OCI-M2 (cell line): Measurements from ENCODE around the gene WDR35.

Experiments used
- DNase-seq: peaks from one replicate; lab custom pipeline; 2025; ENCODE audit not compliant: unreplicated experiment; lab: John Stamatoyannopoulos, UW

Gene WDR35

DNA sequence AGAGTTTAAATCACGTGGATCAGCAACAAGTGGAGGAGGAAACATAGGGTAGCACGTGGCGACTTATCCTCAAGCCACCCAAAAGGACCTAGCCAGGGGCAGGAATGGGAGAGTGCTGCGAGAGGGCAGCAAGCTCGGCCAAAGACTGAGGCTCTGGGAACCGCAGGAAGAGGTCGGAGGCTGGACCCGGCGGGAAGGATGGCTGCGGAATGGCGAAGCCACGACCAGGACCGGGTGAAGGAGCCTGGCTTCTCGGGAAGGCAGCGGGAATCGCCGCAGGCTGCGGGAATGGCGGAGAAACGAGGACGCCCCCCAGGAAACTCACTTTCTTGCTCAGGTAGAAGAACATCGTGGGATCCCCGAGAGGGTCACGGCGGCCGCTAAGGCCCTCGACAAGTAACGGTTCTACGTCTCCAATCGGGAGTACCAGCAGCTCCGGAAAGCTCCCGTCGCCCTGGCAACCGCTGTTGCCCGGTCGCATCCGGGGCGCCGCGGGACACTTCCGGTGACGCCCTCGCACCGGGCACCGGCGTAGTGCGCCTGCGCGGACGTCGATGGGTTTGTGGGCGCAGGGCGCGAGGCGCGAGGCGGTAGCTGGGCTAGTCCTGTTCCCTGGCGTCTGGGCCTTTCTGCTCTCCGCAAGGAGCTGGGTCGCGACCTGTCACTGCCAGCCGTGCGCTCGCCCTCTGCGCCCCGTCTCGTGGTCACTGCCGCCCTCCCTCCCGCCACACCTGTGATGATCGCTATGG is at the start of gene WDR35:
Gene WDR35 (minus strand): TSS at position 439 of the 749 bp plus-strand sequence. CDS start 90 bp downstream, at position 349.
- peak; percentile 21 for DNase-seq

DNA sequence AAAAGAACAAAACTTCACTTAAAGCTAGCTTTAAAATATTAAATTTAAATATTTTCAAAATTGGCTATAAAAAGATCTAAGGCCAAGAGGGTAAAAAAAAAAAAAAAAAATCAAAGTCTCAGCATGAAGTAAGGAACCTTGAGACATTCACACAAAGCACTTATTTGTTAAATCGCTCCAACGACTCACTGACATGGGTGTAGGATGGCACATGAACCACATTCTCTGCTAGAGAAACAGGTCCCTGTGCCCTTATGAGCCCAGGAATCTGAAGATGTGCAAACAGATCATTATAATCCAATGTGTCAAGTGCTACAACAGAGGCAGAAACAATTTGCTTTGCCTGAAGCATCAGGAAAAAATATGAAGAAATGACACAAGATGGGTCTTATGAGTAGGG is 47.8 kb upstream of the WDR35 start:
- DNase-seq, result no peak

DNA sequence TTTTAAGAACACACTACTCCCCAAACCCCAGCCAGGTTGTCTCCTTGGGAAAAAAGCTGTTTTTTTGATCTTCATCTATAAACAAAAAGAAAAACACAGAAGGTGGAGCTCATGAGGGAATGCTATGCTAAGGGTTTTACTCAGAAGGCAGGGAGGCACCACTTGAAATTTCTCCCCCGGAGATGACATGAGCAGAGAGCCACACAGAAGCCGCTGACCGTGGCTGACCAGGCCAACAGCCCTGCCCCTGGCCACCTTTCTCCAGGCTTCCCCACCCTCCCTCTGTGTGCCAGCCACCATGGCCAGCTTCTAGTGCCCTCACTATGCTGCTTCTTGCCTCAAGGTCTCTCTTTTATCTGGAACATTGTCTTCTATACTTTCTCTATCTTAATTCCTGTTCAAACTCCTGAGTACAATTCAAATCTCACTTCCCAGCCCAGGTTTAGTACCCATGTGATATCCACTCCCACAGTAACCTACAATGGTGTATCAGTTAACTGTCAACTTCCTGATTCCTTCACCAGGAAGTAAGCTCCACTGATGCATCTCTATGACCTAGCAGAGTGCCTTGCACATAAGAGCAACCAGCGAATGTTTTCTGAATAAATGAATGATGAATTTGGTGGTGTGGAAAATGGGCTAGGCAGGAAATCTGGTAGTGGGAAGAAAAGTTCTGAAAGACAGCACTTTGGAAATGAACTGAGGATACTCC is 46.2 kb upstream of the WDR35 start:
- no peak for DNase-seq

DNA sequence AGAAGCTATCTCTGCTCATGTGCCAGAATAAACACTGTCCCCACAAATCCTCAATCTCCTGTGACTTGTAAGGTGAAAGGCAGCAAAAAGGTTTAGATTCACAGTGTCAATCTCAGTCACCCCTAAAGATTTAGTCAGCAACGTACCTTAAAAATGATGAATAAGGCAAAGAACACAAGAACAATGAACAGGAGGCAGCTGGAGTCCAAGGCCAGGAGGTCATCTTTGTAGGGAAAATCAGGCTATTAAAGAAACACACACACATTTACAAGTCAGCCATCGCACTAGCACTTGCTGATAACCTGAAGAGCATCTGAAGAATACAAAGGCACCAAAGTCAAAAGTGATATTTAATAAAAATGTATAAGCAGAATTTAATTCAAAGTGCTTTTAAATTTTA is 44.9 kb upstream of the WDR35 start:
- DNase-seq, result no peak

DNA sequence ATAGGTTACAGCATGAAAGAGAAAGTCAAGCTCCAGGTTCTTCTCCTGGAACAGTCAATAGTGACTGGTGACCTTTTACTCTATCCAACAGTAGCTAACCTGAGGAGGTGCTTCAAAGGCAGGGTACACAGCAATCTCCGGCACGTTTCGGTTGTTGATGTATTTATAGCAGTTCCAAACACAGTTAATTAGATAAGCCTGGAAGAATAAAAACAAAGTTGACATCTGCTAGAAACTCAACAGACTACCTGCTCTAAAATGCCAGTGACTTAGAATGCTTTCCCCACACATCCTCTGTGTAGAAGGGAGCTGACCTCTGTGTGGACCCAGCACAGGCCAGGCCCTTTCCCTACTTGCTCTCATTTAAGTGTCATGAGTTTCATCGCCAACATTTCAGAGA is 44.3 kb upstream of the WDR35 start:
- DNase-seq, result no peak

DNA sequence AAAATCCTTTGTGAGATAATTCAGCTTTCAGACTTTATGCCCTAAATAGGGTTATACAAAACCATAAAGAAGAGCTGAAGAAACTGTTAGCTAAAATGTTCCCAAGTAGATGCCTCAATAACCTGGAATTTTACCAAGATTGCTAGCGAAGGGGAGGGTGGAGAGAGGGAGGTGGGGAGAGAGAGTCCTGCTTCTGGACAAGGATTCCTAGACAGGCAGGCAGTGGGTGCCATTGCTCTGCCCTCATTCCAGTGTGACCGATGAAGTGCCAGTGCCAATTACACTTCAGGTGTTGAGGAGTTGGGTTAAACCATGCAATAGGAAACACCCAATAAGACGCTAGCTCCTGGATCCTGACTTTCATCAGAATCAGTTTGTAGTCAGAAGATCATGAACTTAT is 43.4 kb upstream of the WDR35 start:
- DNase-seq, result no peak

DNA sequence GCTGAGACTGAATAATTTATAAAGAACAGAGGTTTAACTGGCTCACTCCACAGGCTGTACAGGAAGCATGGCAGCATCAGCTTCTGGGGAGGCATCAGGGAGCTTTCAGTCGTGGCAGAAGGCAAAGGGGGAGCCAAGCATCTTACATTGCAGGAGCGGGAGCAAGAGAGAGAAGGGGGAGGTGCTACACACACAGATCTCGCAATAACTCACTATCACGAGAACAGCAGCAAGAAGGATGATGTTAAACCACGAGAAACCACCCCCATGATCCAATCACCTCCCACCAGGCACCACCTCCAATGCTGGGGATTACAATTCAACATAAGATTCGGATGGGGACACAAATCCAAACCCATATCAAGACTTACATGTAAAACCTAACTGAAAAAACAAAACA is 40.3 kb upstream of the WDR35 start:
- DNase-seq, result no peak

DNA sequence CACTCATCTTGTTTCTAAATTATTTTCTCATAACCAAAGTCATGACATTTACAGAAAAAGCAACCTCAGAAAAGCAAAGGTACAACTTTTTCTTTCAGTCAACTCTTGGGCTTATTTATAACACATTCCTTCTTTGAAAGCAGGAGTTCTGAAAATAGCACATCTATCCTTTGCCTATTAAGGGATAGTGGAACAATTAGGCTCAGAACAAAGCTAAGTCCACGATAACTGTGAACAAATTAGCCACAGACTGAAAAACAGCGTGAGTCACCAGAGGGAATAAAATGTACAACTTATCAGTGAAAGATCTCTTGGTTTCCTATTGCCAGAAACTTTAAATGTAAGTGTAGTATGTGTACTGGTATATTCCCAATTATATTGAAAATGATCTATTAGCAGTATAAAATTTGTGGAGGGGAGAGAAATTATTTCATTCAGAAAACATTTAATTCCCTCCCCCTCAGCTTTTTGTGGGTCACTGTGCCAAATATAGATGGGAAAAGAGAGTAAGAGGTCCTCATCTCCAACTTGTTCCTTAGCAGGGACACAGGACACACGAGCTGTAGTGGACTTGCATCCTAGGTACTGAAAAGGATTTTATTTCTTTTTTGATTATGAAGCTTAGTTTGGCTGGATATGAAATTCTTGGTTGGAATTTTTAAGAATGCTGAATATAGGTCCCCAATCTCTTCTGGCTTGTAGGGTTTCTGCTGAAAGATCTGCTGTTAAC is 38.0 kb upstream of the WDR35 start:
- DNase-seq, result no peak

DNA sequence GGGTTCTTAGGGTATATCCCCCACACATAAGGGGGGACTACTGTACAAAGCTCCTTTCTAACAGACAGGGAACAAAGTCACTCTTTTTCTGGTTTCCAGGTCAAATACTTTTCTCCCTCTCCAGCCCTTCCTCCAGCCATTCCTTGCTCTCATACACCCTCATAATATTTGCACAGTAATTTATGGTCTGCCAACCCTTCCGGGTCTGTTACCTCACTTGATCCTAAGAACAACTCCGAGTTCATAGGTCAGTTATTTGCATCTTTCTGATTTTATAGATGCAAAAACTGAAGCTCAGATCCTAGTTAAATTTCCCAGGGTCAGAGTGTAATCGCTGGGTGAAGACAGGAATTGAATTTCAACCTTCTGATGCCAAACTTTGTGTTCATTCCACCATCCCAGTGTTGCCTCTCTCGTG is 37.4 kb upstream of the WDR35 start:
- no peak for DNase-seq

DNA sequence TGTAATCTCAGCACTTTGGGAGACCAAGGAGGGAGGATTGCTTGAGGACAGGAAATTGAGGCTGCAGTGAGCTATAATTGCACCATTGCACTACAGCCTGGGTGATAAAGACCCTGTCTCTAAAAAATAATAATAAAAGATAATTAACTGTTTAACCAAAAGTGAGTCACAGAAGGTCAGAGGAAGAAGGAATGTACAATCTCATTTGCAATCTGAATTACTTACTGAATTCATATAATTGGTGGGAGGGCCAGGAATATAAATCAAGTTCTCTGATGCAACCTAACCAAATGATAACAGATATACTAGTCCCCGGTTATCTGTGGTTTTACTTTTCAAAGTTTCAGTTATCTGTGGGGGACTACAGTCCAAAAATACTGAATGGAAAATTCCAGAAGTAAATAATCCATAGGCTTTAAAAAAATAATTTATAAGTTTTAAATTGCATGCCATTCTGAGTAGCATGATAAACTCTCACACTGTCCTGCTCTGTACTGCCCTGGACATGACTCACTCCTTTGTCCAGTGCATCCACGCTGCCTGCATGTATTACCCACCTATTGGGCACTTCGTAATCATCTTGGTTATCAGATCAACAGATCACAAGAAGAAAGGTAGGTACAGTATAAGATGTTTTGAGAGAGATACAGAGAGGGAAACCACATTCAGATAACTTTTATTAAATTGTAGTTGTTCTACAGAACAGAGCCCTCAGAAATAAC is 35.3 kb upstream of the WDR35 start:
- no peak for DNase-seq

DNA sequence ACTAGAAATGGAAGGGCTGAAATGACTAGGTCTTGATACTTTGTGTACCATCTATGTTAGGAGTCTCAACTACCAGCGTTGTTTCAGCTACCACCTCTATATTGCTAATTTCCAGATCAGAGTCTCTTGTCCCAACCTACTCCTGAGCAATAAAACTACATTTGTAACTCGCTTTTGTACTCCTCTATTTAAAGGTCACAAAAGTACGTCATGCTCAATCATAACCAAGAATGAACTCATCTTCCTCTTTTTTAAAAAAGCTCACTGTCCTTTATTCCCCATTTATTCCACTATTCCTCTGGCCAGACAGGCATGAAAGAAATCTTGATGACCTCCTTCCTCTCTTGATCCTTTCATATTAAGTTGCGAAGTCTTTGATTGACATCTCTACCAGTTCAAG is 33.8 kb upstream of the WDR35 start:
- DNase-seq, result no peak

DNA sequence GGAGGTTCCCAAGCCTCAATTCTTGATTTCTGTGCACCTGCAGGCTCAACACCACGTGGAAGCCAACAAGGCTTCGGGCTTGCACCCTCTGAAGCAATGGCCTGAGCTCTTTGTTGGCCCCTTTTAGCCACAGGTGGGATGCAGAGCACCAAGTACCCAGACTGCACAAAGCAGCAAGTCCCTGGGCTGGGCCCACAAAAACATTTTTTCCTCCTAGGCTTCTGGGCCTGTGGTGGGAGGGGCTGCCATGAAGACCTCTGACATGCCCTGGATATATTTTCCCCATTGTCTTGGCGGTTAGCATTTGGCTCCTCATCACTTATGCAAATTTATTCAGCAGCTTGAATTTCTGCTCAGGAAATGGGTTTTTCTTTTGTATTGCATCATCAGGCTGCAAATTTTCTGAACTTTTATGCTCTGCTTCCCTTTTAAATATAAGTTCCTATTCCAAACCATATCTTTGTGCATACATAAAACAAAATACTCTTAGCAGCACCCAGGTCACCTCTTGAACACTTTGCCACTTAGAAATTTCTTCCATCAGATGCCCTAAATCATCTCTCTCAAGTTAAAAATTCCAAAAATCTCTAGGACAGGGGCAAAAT is 31.6 kb upstream of the WDR35 start:
- no peak for DNase-seq

DNA sequence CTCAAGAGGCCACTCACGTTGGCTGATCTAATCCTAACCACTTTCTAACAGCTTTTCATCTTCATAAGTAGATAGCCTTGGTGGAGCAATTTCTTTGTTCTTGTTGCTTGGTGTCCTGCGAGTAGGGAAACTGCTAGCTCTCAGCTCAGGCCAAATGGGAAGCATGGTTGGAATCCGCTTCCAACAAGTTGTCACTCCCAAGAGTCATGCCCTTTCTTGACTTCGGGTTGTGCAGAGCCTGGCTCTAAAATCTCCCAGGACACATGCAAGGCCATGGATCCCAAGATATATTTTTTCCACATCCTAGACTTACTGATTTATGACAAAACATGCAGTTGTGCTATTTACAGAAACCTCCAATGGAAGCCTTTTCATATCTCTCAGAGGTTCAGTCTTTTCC is 29.8 kb upstream of the WDR35 start:
- DNase-seq, result no peak

DNA sequence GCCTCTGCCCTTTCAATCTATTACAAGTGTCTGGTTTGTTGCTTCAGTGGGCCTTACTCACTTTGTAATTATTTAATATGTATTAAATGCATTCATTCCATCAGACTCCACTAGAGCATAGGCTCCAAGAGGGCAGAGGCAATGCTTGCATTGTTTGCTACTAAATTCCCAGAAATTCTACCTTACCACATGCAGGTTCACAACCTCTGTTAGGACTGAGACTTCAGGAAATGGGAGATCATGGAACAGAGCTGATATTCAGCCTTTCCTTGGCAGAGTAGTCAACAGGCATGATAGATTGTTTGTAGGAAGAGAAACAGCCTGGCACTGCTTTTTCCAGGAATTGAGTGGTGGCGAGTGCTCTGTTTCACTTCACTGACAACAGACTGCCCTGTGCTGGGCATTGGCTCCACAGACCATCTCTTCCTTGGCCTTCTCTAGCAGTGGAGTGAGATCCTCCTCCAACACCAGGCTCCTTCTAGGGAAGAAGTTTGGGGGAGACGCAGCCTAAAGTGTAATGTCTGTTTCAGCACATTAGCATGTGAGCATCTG is 28.8 kb upstream of the WDR35 start:
- no peak for DNase-seq

DNA sequence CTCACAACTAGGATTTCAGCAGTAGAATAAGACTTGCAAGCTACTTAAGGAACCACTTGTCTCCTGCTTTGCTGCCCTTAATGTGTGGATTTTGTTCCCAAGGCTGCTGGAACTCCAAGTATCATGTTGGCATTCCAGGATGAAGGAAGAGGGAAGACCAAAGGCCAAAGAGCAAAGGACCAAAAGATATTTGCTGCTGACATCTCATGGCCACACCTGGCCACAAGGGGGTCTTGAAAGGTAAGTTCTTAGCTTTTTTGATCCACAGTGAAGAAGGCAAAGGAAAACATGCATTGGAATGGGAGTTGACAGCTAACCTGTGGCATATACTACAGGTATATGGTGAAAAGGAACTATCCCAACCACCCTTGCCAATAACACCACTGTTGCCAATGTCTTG is 26.4 kb upstream of the WDR35 start:
- no peak for DNase-seq

DNA sequence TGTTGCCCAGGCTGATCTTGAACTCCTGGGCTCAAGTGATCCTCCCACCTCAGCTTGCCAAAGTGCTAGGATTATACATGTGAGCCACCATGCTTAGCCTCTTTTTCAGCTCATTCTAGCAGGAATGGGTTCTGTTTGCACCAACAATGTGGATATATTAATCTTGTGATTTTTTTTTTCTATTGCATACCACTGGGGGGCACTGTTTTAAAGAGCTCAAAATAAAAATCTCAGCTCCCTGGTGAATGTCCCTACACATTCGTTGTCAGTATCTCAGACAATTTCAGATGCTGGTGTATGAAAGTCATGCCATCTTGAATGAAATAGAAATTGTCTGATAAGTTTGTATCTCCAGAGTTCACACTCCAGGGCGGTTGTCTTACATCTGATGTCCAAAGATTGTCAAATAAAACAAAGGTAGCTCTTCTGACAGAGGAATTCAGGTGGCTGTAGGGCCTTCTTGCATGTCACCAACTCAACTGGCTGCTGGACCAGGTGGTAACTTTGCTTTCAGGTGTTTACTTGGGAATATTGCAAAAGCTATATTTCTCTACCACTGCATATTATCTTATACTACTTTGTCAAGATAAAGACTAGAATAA is 25.7 kb upstream of the WDR35 start:
- DNase-seq, result no peak

DNA sequence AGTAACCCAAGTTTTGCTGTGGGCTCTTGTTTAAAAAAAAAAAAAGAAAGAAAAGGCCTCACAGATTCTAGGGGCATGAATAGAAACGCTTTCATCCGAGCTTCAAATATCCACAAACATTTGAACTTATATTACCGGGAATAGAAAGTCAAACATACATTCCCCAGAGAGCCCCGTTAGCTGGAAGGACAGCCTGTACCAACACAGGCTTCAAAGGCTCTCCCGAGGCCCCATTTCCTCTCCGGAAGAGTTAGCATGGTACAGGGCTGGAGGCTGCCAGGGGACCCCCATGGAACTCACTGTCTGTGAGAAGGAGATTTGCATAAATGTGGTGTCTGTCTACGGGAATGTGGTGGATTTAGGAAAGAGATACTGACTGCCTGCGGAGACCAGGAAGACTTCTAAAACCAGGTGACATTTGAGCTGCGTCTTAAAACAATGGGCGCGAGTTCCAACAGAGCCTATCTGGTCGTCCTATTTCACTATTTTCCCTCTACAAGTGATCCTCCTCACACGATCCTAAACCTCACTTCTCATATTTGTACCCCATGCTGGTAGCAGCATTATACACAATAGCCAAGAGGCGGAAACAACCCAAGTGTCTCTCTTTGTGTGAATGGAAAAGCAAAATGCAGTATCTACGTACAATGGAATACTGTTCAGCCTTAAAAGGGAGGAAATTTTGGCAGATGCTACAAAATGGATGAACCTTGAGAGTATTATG is 23.4 kb upstream of the WDR35 start:
- DNase-seq, result no peak

DNA sequence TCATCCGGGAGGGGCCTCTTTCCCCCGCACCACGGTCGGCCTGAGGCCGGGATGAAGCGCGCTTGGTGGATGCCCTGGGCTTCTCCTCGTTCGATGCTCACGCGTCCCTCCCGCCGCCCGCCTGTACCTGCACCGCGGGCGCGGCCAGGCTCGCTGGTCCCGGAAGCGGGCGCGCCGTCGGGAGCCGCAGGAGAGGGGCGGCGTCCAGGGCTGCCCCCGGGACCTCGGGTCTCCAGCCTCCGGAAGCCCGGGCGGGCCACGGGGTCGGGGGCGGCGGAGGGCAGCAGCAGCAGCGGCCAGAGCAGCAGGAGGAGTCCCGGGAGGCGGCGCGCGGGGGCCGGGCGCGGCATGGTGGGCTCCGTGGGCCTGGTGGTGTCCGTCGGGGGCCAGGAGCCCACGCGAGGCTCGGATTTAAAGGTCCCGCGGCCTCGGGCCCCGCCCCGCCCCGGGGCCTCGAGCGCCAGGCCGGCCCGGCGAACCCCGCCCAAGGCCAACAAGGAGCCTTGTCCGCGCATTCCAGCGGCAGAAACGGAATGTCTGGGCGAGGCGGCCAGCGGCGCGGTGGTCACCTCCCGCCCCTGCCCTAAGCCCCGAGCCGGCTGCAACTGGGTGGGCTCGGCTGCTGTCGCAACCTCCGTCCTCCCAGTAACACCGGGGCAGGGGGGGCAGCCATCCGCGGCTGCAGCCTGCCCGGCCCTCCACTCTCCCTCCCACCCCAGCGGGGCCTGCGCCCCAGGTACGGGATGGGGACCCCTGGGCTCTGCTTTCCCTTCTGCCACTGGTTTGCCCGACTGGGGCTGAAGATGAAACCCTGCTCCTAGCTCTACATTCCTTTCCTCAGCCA is 22.6 kb upstream of the WDR35 start, which contains the start of gene MATN3:
Gene MATN3 (minus strand): TSS at position 387 of the 844 bp plus-strand sequence. CDS start 37 bp downstream, at position 350.
- DNase-seq, result no peak

DNA sequence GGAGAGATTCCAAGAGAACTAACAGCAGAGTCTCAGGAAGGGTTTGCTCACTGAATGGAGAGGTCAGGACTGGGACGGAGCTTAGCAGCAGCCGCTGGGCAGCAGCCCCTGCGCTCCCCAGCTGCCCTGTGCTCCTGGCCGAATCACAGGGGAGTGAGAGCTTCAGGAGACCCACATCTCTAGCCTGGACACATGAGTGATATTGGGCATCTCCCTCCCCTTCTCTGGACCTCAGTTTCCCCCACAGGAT is 22.1 kb upstream of the WDR35 start:
- no peak for DNase-seq
